Measurements from ENCODE around the gene PPP6R2. TPM values are rescaled to one million over a fixed set of nuclear protein-coding genes. Genes with fewer than 3 reads are reported as not detected.

PPP6R2 gene
- total and polyA plus RNA-seq, 4 donors: 35.2 to 70.0 (median 46.6) TPM

- Histone ChIP-seq H3K4me3 (no peak overlapping the region), H3K27me3 (ENCODE audit: control insufficient read depth in 3 of 3, insufficient read depth in 3 of 3, low read length in 2 of 3) (no peaks in the 10 kb centered on the region), H3K9me3 (ENCODE audit: control insufficient read depth in 4 of 4, insufficient read depth in 3 of 4, low read length in 3 of 4) (peaks cover 0 to 4% (median 0%) of the 10 kb centered on the region in 4 donors), H3K4me1 (ENCODE audit: control insufficient read depth in 5 of 5, insufficient read depth in 5 of 5, low read length in 5 of 5) (no peaks in the 10 kb centered on the region), H3K27ac (ENCODE audit: low read depth in 1 of 2, low read length in 1 of 2) (no peak overlapping the region), H3K9ac (ENCODE audit: insufficient read depth in 1 of 2, low read length in 2 of 2) (no peak overlapping the region), H3K36me3 (ENCODE audit: control insufficient read depth in 4 of 4, insufficient read depth in 4 of 4, low read length in 4 of 4) (peaks cover 17 to 61% (median 47%) of the 10 kb centered on the region in 4 donors)
- DNase-seq (no peak), ATAC-seq (ENCODE audit: insufficient read depth, low FRiP score) (no peak)
- WGBS, 2 donors: 92 to 96% methylated on average over 8 of the region's 8 CpGs
- TF ChIP-seq CTCF (IDR thresholded peaks at IDR 0.05; ENCODE audit: control extremely low read depth, extremely low read depth): no peak
These were observed 73.9 kb downstream of the PPP6R2 start for GRCh38 chr22:50416996-50417395.

- H3K36me3 ChIP-seq (ENCODE audit: control insufficient read depth in 4 of 4, insufficient read depth in 4 of 4, low read length in 4 of 4): peaks cover 22 to 67% (median 53%) of the 10 kb centered on the region in 4 donors
- H3K9ac ChIP-seq (ENCODE audit: insufficient read depth in 1 of 2, low read length in 2 of 2): no peak overlapping the region
- no peaks in the 10 kb centered on the region for H3K4me1 ChIP-seq (ENCODE audit: control insufficient read depth in 5 of 5, insufficient read depth in 5 of 5, low read length in 5 of 5)
- no peak overlapping the region for H3K4me3 ChIP-seq
- no peak for ATAC-seq (ENCODE audit: insufficient read depth, low FRiP score)
- peaks cover 0 to 4% (median 0%) of the 10 kb centered on the region in 4 donors for H3K9me3 ChIP-seq (ENCODE audit: control insufficient read depth in 4 of 4, insufficient read depth in 3 of 4, low read length in 3 of 4)
- WGBS, 2 donors: 88 to 91% methylated on average over 13 of the region's 13 CpGs
- DNase-seq: no peak
- H3K27me3 ChIP-seq (ENCODE audit: control insufficient read depth in 3 of 3, insufficient read depth in 3 of 3, low read length in 2 of 3): no peaks in the 10 kb centered on the region
- TF ChIP-seq CTCF (IDR thresholded peaks at IDR 0.05; ENCODE audit: control extremely low read depth, extremely low read depth): no peak
- H3K27ac ChIP-seq (ENCODE audit: low read depth in 1 of 2, low read length in 1 of 2): no peak overlapping the region
These were observed 74.5 kb downstream of the PPP6R2 start for GRCh38 chr22:50417411-50418210.

- no peak for TF ChIP-seq CTCF (IDR thresholded peaks at IDR 0.05; ENCODE audit: control extremely low read depth, extremely low read depth)
- 97 to 100% methylated on average over 5 of the region's 5 CpGs for WGBS, 2 donors
- ATAC-seq (ENCODE audit: insufficient read depth, low FRiP score) (no peak), DNase-seq (no peak)
- peaks cover 0 to 4% (median 0%) of the 10 kb centered on the region in 4 donors for H3K9me3 ChIP-seq (ENCODE audit: control insufficient read depth in 4 of 4, insufficient read depth in 3 of 4, low read length in 3 of 4)
- no peaks in the 10 kb centered on the region for H3K27me3 ChIP-seq (ENCODE audit: control insufficient read depth in 3 of 3, insufficient read depth in 3 of 3, low read length in 2 of 3)
- peaks cover 29 to 76% (median 61%) of the 10 kb centered on the region in 4 donors for H3K36me3 ChIP-seq (ENCODE audit: control insufficient read depth in 4 of 4, insufficient read depth in 4 of 4, low read length in 4 of 4)
- no peak overlapping the region for H3K9ac ChIP-seq (ENCODE audit: insufficient read depth in 1 of 2, low read length in 2 of 2)
- no peak overlapping the region for H3K4me3 ChIP-seq
- no peaks in the 10 kb centered on the region for H3K4me1 ChIP-seq (ENCODE audit: control insufficient read depth in 5 of 5, insufficient read depth in 5 of 5, low read length in 5 of 5)
- H3K27ac ChIP-seq (ENCODE audit: low read depth in 1 of 2, low read length in 1 of 2): no peak overlapping the region
These were observed 75.5 kb downstream of the PPP6R2 start for GRCh38 chr22:50418624-50419023.
